HS-5 (cell line): Measurements from ENCODE around the gene EPHA10.

Source experiments
- DNase-seq: peaks from one replicate; pipeline ENCODE4 v3.0.0-alpha.2; 2012; ENCODE audit warnings: low read depth

EPHA10 gene

DNA sequence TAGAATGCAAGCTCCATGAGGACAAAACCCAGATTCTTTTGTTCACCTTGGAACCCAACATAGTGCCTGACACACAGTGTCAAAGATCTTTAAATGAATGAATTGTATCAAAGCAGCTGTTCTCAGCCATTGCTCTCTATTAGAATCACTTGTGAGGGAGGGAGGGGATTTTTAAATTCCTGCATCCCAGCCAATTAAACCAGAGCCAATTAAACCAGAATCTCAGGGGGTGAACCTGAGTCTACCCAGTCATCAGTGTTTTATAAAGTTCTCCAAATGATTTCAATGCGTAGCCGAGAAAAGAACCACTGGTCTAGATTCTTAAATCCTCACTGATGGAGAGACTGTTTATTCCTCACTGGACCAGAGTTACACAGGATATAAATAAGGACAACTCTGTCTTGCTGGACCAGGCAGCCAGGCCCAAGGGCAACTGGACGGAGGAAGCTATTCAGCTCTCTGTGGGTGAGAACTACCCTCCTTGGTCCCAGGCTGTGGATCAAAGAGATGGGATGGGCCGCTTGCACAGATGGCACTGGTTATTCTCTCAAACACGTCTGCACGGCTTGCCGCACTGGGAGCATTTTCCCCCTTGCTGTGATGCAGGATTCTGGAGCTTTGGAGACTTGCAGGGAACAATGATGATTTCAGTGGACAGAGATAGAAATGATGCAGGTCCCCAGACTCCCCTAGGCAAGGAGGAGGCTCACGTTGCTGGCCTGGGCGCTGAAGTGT is 92.6 kb downstream of the EPHA10 start:
- DNase-seq: no peak

DNA sequence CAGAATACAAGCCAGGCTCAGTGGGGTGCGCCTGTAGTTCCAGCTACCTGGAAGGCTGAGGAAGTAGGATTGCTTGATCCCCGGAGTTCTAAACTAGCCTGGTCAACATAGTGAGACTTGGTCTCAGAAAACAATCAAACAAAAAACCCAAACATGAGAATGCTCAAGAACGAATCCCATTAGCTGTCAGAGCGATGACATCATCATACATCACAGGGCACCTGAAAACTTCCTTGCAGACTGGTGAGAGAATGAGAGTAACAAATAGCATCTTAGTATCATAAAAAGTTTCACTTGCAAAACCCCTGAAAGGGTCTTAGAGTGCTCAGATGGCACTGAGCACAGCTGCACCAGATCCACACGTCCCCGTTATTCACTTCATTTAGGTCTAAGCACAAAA is 93.7 kb downstream of the EPHA10 start:
- no peak for DNase-seq

DNA sequence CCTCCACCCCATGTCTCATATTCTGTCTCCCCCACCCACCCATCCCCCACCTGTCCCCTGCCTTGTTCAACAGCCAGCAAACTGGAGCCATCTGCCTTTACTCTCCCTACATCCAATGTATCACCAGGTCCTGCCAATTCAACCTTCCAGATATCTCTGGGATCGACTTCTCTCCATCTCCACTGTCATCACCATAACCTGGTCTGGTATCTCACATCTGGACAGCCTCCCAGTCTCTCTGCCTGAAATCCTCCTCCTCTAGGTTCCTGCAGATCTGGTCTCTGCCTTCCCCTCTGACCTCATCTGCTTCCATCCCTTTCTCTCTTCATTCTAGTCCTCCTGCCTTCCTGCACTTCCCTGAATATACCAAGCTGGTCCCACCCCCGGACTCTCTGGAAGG is 94.8 kb downstream of the EPHA10 start:
- no peak for DNase-seq

DNA sequence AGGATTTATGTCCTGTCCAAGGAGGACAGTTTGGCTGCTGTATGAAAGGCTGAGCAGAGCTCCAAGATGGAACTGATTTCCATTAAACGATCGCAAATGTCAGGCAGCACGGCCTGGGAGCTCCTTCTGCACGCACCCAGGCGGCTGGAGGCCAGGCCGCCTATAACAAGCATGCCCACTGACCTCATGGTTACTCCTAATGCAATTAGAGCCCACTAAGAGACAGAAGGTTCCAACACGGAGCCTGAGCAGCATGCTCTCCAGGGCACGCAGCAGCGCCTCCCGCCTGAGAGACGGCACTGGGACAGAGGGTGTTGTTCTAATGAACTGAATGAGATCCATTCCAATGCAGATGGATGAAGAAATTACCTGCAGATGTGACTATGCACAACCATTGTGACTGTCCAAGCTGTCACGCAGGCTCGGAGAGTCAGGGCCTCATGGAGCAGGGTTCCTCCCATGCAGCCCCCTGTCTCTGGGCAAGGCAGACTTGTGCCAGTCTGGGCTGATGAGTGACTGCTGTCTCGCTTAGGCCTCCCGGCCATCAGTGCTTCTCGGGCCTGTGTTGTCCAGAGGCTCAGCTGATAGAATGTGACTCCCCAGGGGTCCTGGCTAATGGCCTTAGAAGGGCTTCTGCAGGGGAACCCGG is 97.8 kb downstream of the EPHA10 start:
- no peak for DNase-seq

- DNase-seq: no peak
Observed at GRCh38 chr1:37666241-37666867, 98.6 kb downstream of the EPHA10 start.
